ENCODE measurements around the gene WDFY1.

The WDFY1 gene

DNA sequence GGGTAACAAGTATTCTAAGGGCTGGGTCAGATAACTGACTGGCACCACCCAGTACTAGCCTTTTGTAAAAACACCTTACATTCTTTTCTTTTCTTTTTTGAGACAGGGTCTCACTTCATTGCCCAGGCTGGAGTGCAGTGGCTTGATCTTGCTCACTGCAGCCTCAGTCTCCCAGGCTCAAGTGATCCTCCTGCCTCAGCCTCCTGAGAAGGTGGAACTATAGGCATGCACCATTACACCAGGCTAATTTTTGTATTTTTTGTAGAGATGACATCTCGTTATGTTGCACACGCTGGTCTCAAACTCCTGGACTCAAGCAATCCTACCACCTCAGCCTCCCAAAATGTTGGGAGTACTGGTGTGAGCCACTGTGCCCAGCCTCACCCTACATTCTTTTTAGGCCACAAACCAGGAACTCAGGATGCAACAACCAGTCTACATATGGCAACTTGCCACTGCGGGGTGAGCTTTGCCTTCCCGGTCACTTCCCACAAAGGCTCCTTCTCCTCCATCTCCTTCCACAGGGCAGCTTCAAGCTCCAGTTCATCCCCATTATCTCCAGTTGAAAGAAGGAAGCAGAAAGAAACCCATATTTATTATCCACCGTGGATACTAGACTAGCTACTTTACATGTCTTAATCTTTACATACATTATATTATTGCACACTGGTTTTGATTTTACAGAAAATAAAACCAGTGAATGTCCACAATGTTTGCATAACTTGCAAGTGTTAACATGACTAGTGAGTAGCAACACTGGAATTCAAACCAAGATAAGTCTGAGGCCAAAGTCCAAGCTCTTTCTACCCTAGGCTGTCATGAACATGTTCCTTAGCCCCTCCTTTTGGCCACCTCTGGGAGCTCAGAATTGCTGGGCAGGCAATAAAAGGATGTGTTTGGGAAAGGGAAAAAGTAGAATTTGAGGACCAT lies 84.1 kb downstream of the WDFY1 start:
- Histone ChIP-seq H3K36me3 (ENCODE audit: control insufficient read depth in 2 of 2, insufficient read depth in 1 of 2, low read length in 2 of 2) (no peaks in the 10 kb centered on the region), H3K4me3 (ENCODE audit: low read depth, low read length) (no peak overlapping the region), H3K9me3 (ENCODE audit: control insufficient read depth, insufficient read depth, low read depth, low read length) (no peaks in the 10 kb centered on the region), H3K27ac (ENCODE audit: extremely low read depth, low read depth, low read length) (no peak overlapping the region), H3K4me1 (ENCODE audit: control insufficient read depth, insufficient read depth, low read length) (no peaks in the 10 kb centered on the region)
- ChIA-PET POLR2A (no interaction called here), CTCF (interaction anchor here (0.6 to 1.1 kb wide), 11 partner anchors 17 to 614 kb away, joined by 3 to 6 read pairs (median 3); no protein-coding TSS in a partner anchor)
- TF ChIP-seq ZNF510 (tag by site-specific recombination; IDR thresholded peaks at IDR 0.05; ENCODE audit: insufficient replicate concordance) (no peak), KLF9 (tag by site-specific recombination; IDR thresholded peaks at IDR 0.05; ENCODE audit: low read depth) (no peak)

DNA sequence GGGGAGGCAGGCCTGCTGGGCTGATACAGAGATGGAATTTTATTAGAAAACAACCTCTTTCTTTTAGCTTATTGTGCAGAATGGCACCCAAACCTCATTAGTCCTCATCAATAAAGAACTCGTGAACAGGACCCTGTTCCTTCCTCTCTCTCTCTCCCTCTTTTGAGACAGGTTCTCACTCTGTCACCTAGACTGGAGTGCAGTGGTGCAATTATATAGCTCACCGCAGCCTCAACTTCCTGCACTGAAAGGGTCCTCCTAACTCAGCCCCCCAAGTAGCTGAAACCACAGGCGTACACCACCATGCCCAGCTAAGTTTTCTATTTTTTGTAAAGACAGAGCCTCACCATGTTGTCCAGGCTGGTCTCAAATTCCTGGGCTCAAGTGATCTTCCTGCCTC lies 86.1 kb downstream of the WDFY1 start:
- Histone ChIP-seq H3K4me3 (ENCODE audit: low read depth, low read length) (no peak overlapping the region), H3K4me1 (ENCODE audit: control insufficient read depth, insufficient read depth, low read length) (no peaks in the 10 kb centered on the region), H3K27ac (ENCODE audit: extremely low read depth, low read depth, low read length) (no peak overlapping the region), H3K36me3 (ENCODE audit: control insufficient read depth in 2 of 2, insufficient read depth in 1 of 2, low read length in 2 of 2) (no peaks in the 10 kb centered on the region), H3K9me3 (ENCODE audit: control insufficient read depth, insufficient read depth, low read depth, low read length) (no peaks in the 10 kb centered on the region)
- POLR2A ChIA-PET, result no interaction called here
- CTCF ChIA-PET, result interaction anchor here (0.6 to 1.3 kb wide), 9 partner anchors 11 to 489 kb away, joined by 3 to 7 read pairs (median 4); no protein-coding TSS in a partner anchor
- TF ChIP-seq YY2 (tag by site-specific recombination; IDR thresholded peaks at IDR 0.05) (no peak), ZNF560 (tag by site-specific recombination; IDR thresholded peaks at IDR 0.05; ENCODE audit: borderline replicate concordance) (no peak), ZNF623 (tag by site-specific recombination; IDR thresholded peaks at IDR 0.05) (no peak), ZNF175 (tag by site-specific recombination; IDR thresholded peaks at IDR 0.05) (no peak), ZNF10 (tag by site-specific recombination; IDR thresholded peaks at IDR 0.05) (no peak), SP3 (tag by site-specific recombination; IDR thresholded peaks at IDR 0.05) (no peak), ZNF837 (tag by site-specific recombination; IDR thresholded peaks at IDR 0.05) (no peak), ZNF555 (tag by site-specific recombination; conservative IDR thresholded peaks at IDR 0.05) (no peak), ZNF48 (tag by site-specific recombination; IDR thresholded peaks at IDR 0.05) (no peak), ZNF530 (tag by site-specific recombination; IDR thresholded peaks at IDR 0.05; ENCODE audit: low read depth) (no peak), ZNF670 (tag by site-specific recombination; IDR thresholded peaks at IDR 0.05; ENCODE audit: low read depth) (no peak), ZNF629 (tag by site-specific recombination; IDR thresholded peaks at IDR 0.05) (no peak), ZIC2 (tag by site-specific recombination; IDR thresholded peaks at IDR 0.05) (no peak), ZNF223 (tag by site-specific recombination; IDR thresholded peaks at IDR 0.05) (no peak), SP2 (tag by site-specific recombination; IDR thresholded peaks at IDR 0.05) (no peak), ZNF350 (tag by site-specific recombination; IDR thresholded peaks at IDR 0.05) (no peak), MEIS1 (CRISPR knock-in tag; IDR thresholded peaks at IDR 0.05; ENCODE audit: borderline replicate concordance) (no peak)
- TF ChIP-seq, protein P1, sequence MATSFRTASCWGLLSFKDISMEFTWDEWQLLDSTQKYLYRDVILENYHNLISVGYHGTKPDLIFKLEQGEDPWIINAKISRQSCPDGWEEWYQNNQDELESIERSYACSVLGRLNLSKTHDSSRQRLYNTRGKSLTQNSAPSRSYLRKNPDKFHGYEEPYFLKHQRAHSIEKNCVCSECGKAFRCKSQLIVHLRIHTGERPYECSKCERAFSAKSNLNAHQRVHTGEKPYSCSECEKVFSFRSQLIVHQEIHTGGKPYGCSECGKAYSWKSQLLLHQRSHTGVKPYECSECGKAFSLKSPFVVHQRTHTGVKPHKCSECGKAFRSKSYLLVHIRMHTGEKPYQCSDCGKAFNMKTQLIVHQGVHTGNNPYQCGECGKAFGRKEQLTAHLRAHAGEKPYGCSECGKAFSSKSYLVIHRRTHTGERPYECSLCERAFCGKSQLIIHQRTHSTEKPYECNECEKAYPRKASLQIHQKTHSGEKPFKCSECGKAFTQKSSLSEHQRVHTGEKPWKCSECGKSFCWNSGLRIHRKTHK (tag by site-specific recombination; IDR thresholded peaks at IDR 0.05), result no peak
- TF ChIP-seq, protein P2, sequence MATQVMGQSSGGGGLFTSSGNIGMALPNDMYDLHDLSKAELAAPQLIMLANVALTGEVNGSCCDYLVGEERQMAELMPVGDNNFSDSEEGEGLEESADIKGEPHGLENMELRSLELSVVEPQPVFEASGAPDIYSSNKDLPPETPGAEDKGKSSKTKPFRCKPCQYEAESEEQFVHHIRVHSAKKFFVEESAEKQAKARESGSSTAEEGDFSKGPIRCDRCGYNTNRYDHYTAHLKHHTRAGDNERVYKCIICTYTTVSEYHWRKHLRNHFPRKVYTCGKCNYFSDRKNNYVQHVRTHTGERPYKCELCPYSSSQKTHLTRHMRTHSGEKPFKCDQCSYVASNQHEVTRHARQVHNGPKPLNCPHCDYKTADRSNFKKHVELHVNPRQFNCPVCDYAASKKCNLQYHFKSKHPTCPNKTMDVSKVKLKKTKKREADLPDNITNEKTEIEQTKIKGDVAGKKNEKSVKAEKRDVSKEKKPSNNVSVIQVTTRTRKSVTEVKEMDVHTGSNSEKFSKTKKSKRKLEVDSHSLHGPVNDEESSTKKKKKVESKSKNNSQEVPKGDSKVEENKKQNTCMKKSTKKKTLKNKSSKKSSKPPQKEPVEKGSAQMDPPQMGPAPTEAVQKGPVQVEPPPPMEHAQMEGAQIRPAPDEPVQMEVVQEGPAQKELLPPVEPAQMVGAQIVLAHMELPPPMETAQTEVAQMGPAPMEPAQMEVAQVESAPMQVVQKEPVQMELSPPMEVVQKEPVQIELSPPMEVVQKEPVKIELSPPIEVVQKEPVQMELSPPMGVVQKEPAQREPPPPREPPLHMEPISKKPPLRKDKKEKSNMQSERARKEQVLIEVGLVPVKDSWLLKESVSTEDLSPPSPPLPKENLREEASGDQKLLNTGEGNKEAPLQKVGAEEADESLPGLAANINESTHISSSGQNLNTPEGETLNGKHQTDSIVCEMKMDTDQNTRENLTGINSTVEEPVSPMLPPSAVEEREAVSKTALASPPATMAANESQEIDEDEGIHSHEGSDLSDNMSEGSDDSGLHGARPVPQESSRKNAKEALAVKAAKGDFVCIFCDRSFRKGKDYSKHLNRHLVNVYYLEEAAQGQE (tag by site-specific recombination; IDR thresholded peaks at IDR 0.05), result no peak
